Common myeloid progenitor, CD34-positive (primary cell): ENCODE measurements around the gene HES5.

ENCODE experiments used
- CTCF ChIA-PET: fragments of 350-600 bp; sonication (Branson Sonifier 250); formaldehyde crosslinking; loops from one replicate; lab custom pipeline; 2021; ENCODE audit warnings: antibody characterized with exemption; lab: Charles Lee
- POLR2A ChIA-PET: fragments of 350-600 bp; sonication (Branson Sonifier 250); formaldehyde crosslinking; loops from one replicate; lab custom pipeline; 2021; ENCODE audit warnings: antibody characterized with exemption; lab: Charles Lee
- DNase-seq, 3 donors: peaks; one replicate each; pipeline versions ENCODE4 v3.0.0 to v3.0.0-alpha.2; 2013
- H3K27ac ChIP-seq, 2 experiments: 1 replicate in 1 of 2; 2 replicates in 1 of 2; pipeline ENCODE4 v1.7.0; 2013; ENCODE audit warnings: inconsistent platforms in 2 of 2, low read length in 2 of 2, mild to moderate bottlenecking in 2 of 2, low read depth in 1 of 2, moderate library complexity in 1 of 2; ENCODE audit not compliant: severe bottlenecking in 2 of 2, insufficient read depth in 1 of 2, poor library complexity in 1 of 2
- H3K27me3 ChIP-seq, 5 experiments: replicated peaks in 2 of 5; 1 replicate in 3 of 5; 2 replicates in 2 of 5; pipeline versions ENCODE4 v1.6.1 to v1.7.0; 2013; ENCODE audit warnings: low read length in 4 of 5, mild to moderate bottlenecking in 2 of 5, moderate library complexity in 2 of 5, inconsistent platforms in 1 of 5; ENCODE audit not compliant: insufficient read depth in 5 of 5, control insufficient read depth in 4 of 5
- H3K36me3 ChIP-seq, 4 experiments: 1 replicate in 2 of 4; 2 replicates in 2 of 4; pipeline versions ENCODE4 v1.6.1 to v1.7.0; 2013; ENCODE audit warnings: low read length in 3 of 4, control low read depth in 1 of 4, mild to moderate bottlenecking in 1 of 4; ENCODE audit not compliant: control insufficient read depth in 4 of 4, insufficient read depth in 4 of 4
- H3K4me1 ChIP-seq, 4 experiments: 1 replicate in 3 of 4; 2 replicates in 1 of 4; pipeline versions ENCODE4 v1.6.1 to v1.7.1; 2013; ENCODE audit warnings: low read length in 3 of 4, mild to moderate bottlenecking in 3 of 4, control low read depth in 1 of 4, inconsistent platforms in 1 of 4, moderate library complexity in 1 of 4; ENCODE audit not compliant: control insufficient read depth in 4 of 4, insufficient read depth in 4 of 4; ENCODE audit errors: control extremely low read depth in 1 of 4
- H3K4me3 ChIP-seq, 7 experiments: 1 replicate in 4 of 7; 2 replicates in 3 of 7; pipeline versions ENCODE4 v1.5.1 to v1.7.0; 2013; ENCODE audit warnings: mild to moderate bottlenecking in 7 of 7, low read length in 6 of 7, moderate library complexity in 6 of 7, inconsistent platforms in 2 of 7, low read depth in 2 of 7, control low read depth in 1 of 7; ENCODE audit not compliant: insufficient read depth in 4 of 7, control insufficient read depth in 1 of 7; ENCODE audit errors: extremely low read depth in 1 of 7
- H3K9me3 ChIP-seq, 5 experiments: 1 replicate in 4 of 5; 2 replicates in 1 of 5; pipeline versions ENCODE4 v1.6.1 to v1.7.1; 2013; ENCODE audit warnings: low read length in 4 of 5, mild to moderate bottlenecking in 2 of 5, inconsistent platforms in 1 of 5, low read depth in 1 of 5, moderate library complexity in 1 of 5; ENCODE audit not compliant: control insufficient read depth in 4 of 5, insufficient read depth in 2 of 5; ENCODE audit errors: control extremely low read depth in 1 of 5
- WGBS: methylation state at CpG from one replicate; pipeline ENCODE4 v1.1.5; 2013; ENCODE audit not compliant: insufficient coverage; 5-methylcytosine and 5-hydroxymethylcytosine counted together

HES5 gene

DNA sequence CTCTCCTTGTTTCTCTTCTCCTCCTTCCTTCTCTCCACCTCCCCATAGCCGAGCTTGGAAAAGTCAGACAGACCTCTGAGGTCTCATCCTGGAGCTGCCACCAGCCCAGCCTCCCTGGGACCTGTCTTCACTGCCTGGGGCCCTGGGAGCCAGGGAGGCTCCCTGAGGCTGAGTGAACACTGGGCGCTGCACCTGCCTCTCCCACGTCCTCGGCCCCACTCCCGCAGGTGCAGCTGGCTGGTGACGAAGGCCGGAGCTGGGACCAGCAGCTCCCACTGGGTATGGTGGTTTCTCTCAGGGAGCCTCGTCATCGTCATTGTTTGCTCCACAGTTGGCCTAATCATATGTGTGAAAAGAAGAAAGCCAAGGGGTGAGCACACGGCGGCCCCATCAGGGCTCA, 31.4 kb upstream of the HES5 start:
- no peak for DNase-seq
- H3K4me1 ChIP-seq, result peaks cover 0 to 23% (median 17%) of the 10 kb centered on the region in 4 experiments
- ChIA-PET CTCF (interaction anchor here (0.8 to 3.4 kb wide), 13 partner anchors 8 to 148 kb away, joined by 3 to 27 read pairs (median 6); no protein-coding TSS in a partner anchor), POLR2A (interaction anchor here (0.6 to 2.9 kb wide), 4 partner anchors 9 to 75 kb away, joined by 3 to 8 read pairs (median 3); no protein-coding TSS in a partner anchor)
- H3K27ac ChIP-seq, result no peak overlapping the region
- 99% methylated on average over 11 of the region's 11 CpGs for WGBS
- H3K27me3 ChIP-seq, result no peaks in the 10 kb centered on the region
- peaks cover 2 to 48% (median 21%) of the 10 kb centered on the region in 4 experiments for H3K36me3 ChIP-seq
- H3K9me3 ChIP-seq, result no peaks in the 10 kb centered on the region
- no peak overlapping the region for H3K4me3 ChIP-seq

DNA sequence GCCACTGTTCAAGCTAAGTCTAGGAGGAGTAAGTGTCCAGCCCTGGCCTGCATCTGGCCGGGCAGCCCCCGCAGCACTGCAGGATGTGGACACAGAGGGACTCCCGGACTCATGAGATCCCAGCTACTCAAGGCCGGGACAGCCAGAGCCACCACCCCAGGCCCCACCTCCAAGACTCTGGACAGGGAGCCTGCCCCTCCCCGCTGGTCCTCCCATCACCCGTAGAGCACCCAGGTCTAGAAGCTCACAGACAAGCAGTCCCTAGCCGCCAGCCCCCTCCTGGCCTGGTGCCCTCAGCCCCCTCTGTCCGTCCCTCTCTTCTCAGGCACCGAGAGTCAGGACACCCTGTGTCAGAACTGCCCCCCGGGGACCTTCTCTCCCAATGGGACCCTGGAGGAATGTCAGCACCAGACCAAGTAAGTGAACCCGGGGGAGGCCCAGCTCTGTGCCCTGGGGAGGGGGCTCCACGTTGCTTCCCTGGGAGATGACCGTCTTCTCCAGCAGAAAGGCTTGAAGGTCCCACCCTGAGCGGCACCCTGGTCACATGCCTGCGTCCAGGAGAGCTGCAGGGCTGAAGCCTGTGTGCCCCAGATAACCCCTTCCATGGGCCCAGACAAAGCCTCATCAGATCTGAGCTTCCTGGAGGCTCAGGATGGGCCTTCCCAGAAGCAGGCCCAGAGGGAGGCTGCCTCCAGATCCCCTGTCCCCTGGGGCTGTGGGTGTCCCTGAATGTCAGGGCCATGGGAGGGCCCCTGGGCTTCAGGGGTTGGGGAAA, 30.4 kb upstream of the HES5 start:
- POLR2A ChIA-PET, result interaction anchor here (2.9 kb wide), 1 partner anchor 18 kb away, joined by 8 read pairs; no protein-coding TSS in a partner anchor

DNA sequence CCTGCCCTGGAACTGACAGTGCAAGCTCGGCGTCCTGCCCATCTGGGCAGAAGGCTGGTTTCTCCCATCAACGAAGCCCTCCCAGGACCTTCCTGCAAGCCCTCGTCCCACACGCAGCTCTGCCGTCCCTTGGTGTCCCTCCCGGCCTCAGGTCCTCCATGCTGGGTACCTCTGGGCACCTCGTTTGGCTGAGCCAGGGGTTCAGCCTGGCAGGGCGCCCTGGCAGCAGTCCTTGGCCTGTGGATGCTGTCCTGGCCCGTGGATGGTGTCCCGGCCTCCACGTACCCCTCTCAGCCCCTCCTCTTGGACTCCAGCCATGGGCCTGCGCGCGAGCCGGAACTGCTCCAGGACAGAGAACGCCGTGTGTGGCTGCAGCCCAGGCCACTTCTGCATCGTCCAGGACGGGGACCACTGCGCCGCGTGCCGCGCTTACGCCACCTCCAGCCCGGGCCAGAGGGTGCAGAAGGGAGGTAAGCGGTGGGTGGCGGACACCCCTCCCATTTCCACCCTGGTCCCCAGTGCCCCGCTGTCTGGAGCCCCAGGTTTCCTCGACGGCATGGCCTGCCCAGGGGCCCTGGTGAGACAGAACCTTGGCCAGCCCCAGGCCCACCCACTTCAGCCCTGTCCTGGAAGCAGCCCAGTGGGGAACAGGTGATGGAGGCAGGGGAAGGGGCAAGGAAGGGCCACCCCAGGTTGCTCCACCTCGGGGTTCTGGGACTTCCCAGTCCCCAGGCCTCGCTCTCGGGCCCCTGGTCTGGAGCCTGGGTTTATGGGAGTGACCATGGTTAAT, 29.6 kb upstream of the HES5 start:
- Histone ChIP-seq H3K36me3 (peaks cover 2 to 48% (median 21%) of the 10 kb centered on the region in 4 experiments), H3K4me3 (no peak overlapping the region), H3K27me3 (no peaks in the 10 kb centered on the region), H3K27ac (no peak overlapping the region), H3K9me3 (no peaks in the 10 kb centered on the region), H3K4me1 (peaks cover 0 to 40% (median 35%) of the 10 kb centered on the region in 4 experiments)
- 93% methylated on average over 34 of the region's 35 CpGs for WGBS
- POLR2A ChIA-PET, result interaction anchor here (2.0 to 2.9 kb wide), 2 partner anchors 18 to 26 kb away, joined by 5 to 8 read pairs; partner anchors contain the start of gene PRXL2B
- CTCF ChIA-PET, result interaction anchor here (2.8 to 3.4 kb wide), 2 partner anchors 18 to 24 kb away, joined by 9 to 27 read pairs; no protein-coding TSS in a partner anchor
- DNase-seq, result no peak

More for the DNA sequence above, 30.4 kb upstream of the HES5 start:
- no peaks in the 10 kb centered on the region for H3K9me3 ChIP-seq
- no peak overlapping the region for H3K27ac ChIP-seq
- 99% methylated on average over 14 of the region's 15 CpGs for WGBS
- no peak for DNase-seq
- H3K4me3 ChIP-seq, result no peak overlapping the region
- no peaks in the 10 kb centered on the region for H3K27me3 ChIP-seq
- peaks cover 2 to 48% (median 21%) of the 10 kb centered on the region in 4 experiments for H3K36me3 ChIP-seq
- peaks cover 0 to 32% (median 27%) of the 10 kb centered on the region in 4 experiments for H3K4me1 ChIP-seq
- CTCF ChIA-PET, result interaction anchor here (1.3 to 3.4 kb wide), 10 partner anchors 9 to 36 kb away, joined by 3 to 27 read pairs (median 7); no protein-coding TSS in a partner anchor

DNA sequence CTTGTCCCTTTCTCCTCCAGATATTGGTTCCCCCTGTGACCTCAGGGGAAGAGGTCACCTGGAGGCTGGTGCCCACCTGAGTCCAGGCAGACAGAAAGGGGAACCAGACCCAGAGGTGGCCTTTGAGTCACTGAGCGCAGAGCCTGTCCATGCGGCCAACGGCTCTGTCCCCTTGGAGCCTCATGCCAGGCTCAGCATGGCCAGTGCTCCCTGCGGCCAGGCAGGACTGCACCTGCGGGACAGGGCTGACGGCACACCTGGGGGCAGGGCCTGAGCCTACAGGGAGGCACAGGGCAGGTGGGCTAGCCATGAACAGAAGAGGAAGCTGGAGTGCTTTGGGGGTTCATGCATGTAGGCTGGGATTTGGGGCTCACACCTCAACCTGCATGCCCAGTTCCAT, 28.8 kb upstream of the HES5 start:
- CTCF ChIA-PET, result interaction anchor here (1.5 kb wide), 1 partner anchor 36 kb away, joined by 3 read pairs; no protein-coding TSS in a partner anchor
- no peak for DNase-seq

DNA sequence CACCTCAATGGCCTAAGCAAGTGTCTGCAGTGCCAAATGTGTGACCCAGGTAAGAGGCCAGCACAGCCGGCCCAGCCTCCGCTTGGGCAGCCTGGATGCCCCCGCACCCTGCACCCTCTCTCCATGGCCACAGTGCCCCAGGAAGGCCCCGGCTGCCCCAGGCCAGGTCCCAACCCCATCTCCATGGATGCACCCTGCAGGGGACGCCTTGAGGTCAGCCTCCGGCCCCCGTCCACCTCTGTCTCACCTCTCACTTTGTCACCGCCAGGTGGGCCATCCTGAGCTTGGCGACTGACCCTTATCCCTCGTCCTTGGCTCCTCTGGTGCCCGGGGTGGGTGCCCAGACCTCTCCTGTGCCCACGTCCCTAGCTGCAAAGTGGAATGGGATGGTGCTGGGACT, 28.4 kb upstream of the HES5 start:
- peaks cover 0 to 52% (median 44%) of the 10 kb centered on the region in 4 experiments for H3K4me1 ChIP-seq
- ChIA-PET CTCF (interaction anchor here (1.5 kb wide), 1 partner anchor 36 kb away, joined by 3 read pairs; no protein-coding TSS in a partner anchor), POLR2A (interaction anchor here (2.0 kb wide), 1 partner anchor 28 kb away, joined by 5 read pairs; the partner anchor contains the start of gene PRXL2B)
- no peak for DNase-seq
- H3K9me3 ChIP-seq, result no peaks in the 10 kb centered on the region
- 100% methylated on average over 10 of the region's 12 CpGs for WGBS
- no peak overlapping the region for H3K27ac ChIP-seq
- peaks cover 0 to 45% (median 20%) of the 10 kb centered on the region in 4 experiments for H3K36me3 ChIP-seq
- H3K4me3 ChIP-seq, result no peak overlapping the region
- H3K27me3 ChIP-seq, result no peaks in the 10 kb centered on the region

More for the DNA sequence above, 28.8 kb upstream of the HES5 start:
- H3K36me3 ChIP-seq, result peaks cover 0 to 48% (median 21%) of the 10 kb centered on the region in 4 experiments
- H3K4me1 ChIP-seq, result peaks cover 0 to 48% (median 43%) of the 10 kb centered on the region in 4 experiments
- POLR2A ChIA-PET, result interaction anchor here (2.0 kb wide), 1 partner anchor 27 kb away, joined by 5 read pairs; the partner anchor contains the start of gene PRXL2B
- H3K4me3 ChIP-seq, result no peak overlapping the region
- 99% methylated on average over 6 of the region's 6 CpGs for WGBS
- H3K27ac ChIP-seq, result no peak overlapping the region
- no peaks in the 10 kb centered on the region for H3K27me3 ChIP-seq
- H3K9me3 ChIP-seq, result no peaks in the 10 kb centered on the region

DNA sequence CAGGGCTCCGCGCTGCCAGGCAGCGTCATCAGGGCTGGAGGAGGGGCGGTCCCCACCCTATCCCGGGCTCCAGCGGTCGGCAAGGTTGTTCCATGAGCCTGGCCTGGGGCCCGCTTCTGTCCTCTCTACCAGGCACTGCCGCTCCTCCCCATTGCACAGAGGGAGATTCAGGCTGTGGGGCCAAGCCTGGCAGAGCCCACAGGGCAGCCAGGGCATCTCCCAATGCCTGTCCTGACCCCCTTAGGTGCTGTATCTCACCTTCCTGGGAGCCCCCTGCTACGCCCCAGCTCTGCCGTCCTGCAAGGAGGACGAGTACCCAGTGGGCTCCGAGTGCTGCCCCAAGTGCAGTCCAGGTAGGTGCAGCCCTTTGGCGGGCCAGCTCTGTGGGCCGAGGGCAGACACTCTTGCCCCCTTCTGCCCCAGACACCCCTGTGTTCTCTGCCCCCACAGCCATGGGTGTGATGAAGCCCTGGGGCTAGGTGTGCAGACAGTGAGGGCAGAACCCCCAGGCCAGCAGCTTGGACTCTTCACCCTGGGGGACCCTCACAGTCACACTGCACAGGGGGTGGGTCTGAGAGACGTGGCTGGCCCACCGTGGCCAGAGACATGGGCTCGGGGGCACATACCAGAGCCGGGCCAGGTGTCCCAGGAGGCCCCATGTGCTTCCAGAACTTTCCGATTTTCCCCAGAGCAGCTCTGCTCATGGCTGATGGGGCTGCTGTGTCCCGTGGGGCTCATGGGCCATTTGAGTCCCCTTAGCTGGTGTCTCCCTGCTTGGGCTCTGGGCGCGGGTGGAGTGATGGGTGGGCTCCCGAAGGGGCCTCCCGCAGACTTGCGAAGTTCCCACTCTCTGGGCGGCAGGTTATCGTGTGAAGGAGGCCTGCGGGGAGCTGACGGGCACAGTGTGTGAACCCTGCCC, 27.7 kb upstream of the HES5 start:
- CTCF ChIA-PET, result interaction anchor here (0.6 to 1.6 kb wide), 3 partner anchors 11 to 37 kb away, joined by 3 to 5 read pairs (median 3); no protein-coding TSS in a partner anchor
- WGBS, result 89% methylated on average over 22 of the region's 30 CpGs
- Histone ChIP-seq H3K27ac (no peak overlapping the region), H3K9me3 (no peaks in the 10 kb centered on the region), H3K4me1 (peaks cover 0 to 52% (median 44%) of the 10 kb centered on the region in 4 experiments), H3K27me3 (no peaks in the 10 kb centered on the region), H3K36me3 (peaks cover 0 to 39% (median 18%) of the 10 kb centered on the region in 4 experiments), H3K4me3 (peak overlapping the region in 5 of 7 experiments; percentile 76 to 89 (median 82))
- no peak for DNase-seq
- POLR2A ChIA-PET, result interaction anchor here (2.0 to 3.3 kb wide), 2 partner anchors 28 kb away, joined by 5 to 51 read pairs; partner anchors contain the start of gene PRXL2B
